Activated CD4-positive, alpha-beta memory T cell treated with anti-CD3 and anti-CD28 coated beads for 36 hours (primary cell): ENCODE measurements around the gene NAP1L3. TPM values are rescaled to one million over a fixed set of nuclear protein-coding genes. Genes with fewer than 3 reads are reported as not detected.

Experiments
- CTCF ChIA-PET: fragments of 350-600 bp; sonication (Branson Sonifier 250); formaldehyde crosslinking; loops from one replicate; lab custom pipeline; 2021; ENCODE audit warnings: antibody characterized with exemption, inconsistent platforms; lab: Charles Lee
- POLR2A ChIA-PET: fragments of 350-600 bp; sonication (Branson Sonifier 250); formaldehyde crosslinking; loops from one replicate; lab custom pipeline; 2021; ENCODE audit warnings: antibody characterized with exemption; lab: Charles Lee
- DNase-seq: peaks from one replicate; pipeline ENCODE4 v3.0.0-alpha.2; 2020
- H3K27ac Mint-ChIP-seq: one replicate; pipeline ENCODE4 v1.8.0; 2021; ENCODE audit warnings: mixed read lengths
- H3K27me3 Mint-ChIP-seq: one replicate; pipeline ENCODE4 v1.8.0; 2021; ENCODE audit warnings: mixed read lengths
- H3K36me3 Mint-ChIP-seq: one replicate; pipeline ENCODE4 v1.8.0; 2021; ENCODE audit warnings: mixed read lengths
- H3K4me1 Mint-ChIP-seq: one replicate; pipeline ENCODE4 v1.8.0; 2021; ENCODE audit warnings: low read depth, mixed read lengths
- H3K4me3 Mint-ChIP-seq: one replicate; pipeline ENCODE4 v1.8.0; 2021; ENCODE audit warnings: mild to moderate bottlenecking, mixed read lengths
- H3K9me3 Mint-ChIP-seq: one replicate; pipeline ENCODE4 v1.8.0; 2021; ENCODE audit warnings: mixed read lengths
- intact Hi-C: fragments of 100-400 bp; cut with micrococcal nuclease; formaldehyde crosslinking; loops from one replicate; pipeline ENCODE4 v1.15.1; 2023
- total RNA-seq, 2 experiments: library from RNA; stranded (reverse); gene quantifications; one replicate each; pipeline ENCODE4 v1.2.3, GENCODE V29; 2021

Gene NAP1L3, protein sequence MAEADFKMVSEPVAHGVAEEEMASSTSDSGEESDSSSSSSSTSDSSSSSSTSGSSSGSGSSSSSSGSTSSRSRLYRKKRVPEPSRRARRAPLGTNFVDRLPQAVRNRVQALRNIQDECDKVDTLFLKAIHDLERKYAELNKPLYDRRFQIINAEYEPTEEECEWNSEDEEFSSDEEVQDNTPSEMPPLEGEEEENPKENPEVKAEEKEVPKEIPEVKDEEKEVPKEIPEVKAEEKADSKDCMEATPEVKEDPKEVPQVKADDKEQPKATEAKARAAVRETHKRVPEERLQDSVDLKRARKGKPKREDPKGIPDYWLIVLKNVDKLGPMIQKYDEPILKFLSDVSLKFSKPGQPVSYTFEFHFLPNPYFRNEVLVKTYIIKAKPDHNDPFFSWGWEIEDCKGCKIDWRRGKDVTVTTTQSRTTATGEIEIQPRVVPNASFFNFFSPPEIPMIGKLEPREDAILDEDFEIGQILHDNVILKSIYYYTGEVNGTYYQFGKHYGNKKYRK
- 1 to 10 TPM; 2.6 to 2.8 TPM for total RNA-seq

DNA sequence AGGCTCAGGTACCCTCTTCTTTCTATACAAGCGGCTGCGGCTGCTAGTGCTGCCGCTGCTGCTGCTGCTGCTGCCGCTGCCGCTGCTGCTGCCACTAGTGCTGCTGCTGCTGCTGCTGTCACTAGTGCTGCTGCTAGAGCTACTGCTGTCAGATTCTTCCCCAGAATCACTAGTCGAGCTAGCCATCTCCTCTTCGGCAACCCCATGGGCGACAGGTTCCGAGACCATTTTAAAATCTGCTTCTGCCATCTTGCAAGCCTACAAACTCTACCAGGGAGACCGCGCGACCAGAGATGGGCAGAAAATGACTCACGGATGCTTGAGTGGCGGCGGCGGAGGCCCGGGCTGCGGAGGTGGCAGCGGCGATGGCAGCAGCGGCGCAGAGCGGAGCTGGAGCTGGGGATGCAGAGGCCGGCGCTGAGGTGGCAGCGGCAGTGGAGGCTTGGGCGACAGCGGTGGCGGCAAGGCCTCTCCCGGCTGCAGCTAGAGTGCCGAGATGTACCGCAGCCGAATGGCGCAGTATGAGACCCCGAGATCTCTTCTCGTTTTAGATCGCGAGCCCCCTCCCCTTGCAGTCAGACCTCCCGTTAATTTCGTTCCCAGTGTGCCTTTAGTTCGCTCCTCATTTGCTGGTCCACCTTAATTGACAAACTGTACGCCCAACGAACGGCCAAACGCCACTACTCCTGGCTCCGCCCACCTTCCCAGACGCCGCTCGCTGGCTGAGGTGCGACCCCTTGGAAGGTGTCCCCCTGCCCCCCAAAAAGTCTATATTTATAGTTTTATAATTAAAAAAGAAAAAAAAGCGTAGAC, at the start of gene NAP1L3:
NAP1L3 (minus strand) TSS at position 523 of the 813 bp plus-strand sequence; CDS start at position 249, 274 bp downstream.
- intact Hi-C loops: no loop called here
- H3K36me3 Mint-ChIP-seq: no peaks in the 10 kb centered on the region
- POLR2A ChIA-PET: no interaction called here
- H3K9me3 Mint-ChIP-seq: no peaks in the 10 kb centered on the region
- H3K27me3 Mint-ChIP-seq: no peaks in the 10 kb centered on the region
- CTCF ChIA-PET: no interaction called here
- peak within 1 kb of the TSS; percentile 92 for H3K27ac Mint-ChIP-seq
- peak; percentile 78 for DNase-seq
- H3K4me1 Mint-ChIP-seq: peaks cover 7% of the 10 kb centered on the region
- H3K4me3 Mint-ChIP-seq: peak within 1 kb of the TSS; percentile 93

DNA sequence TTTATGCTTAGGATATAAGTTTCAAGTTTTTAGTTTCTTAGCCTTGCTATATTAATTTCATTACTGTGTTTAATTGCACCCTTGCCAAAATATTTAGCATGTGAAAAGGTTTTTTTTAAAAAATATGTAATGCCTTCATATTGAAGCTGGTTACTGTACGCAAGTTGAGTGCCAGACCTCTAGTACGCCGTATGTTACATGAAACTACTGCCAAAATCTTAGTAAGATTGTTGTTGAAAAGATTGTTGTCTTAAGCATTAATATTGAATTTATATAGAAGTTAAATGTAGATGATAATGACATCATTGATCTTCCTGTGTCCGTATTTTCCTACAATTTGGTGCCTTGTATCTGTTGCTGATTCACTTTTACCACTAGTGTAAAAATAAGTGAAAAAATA, 37.7 kb upstream of the NAP1L3 start:
- Mint-ChIP-seq H3K36me3 (no peaks in the 10 kb centered on the region), H3K27me3 (no peaks in the 10 kb centered on the region), H3K4me3 (no peak overlapping the region), H3K27ac (no peak overlapping the region), H3K9me3 (no peaks in the 10 kb centered on the region), H3K4me1 (no peaks in the 10 kb centered on the region)
- intact Hi-C loops: no loop called here
- CTCF ChIA-PET: no interaction called here
- no peak for DNase-seq
- POLR2A ChIA-PET: no interaction called here

DNA sequence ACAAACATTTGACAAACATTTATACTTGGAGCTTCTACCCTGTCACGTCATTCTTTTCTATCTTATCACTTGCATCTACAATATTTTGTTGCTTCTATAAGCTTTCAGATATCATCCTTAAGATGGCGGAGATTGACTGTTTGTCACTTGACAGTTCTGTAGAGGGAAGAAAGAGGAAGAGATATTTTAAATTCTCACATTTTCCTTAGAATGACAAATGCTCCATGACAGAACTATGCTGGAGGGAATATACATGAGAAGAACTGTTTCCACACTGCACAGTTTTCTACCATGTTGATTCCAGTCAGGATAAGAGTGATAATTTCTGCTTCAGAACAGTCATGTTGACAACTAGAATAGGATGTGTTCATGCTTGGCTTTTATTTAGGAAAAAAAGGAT, 30.3 kb upstream of the NAP1L3 start:
- CTCF ChIA-PET: no interaction called here
- intact Hi-C loops: no loop called here
- Mint-ChIP-seq H3K4me3 (no peak overlapping the region), H3K9me3 (no peaks in the 10 kb centered on the region), H3K36me3 (no peaks in the 10 kb centered on the region), H3K27me3 (no peaks in the 10 kb centered on the region), H3K27ac (no peak overlapping the region), H3K4me1 (no peaks in the 10 kb centered on the region)
- POLR2A ChIA-PET: no interaction called here
- no peak for DNase-seq

DNA sequence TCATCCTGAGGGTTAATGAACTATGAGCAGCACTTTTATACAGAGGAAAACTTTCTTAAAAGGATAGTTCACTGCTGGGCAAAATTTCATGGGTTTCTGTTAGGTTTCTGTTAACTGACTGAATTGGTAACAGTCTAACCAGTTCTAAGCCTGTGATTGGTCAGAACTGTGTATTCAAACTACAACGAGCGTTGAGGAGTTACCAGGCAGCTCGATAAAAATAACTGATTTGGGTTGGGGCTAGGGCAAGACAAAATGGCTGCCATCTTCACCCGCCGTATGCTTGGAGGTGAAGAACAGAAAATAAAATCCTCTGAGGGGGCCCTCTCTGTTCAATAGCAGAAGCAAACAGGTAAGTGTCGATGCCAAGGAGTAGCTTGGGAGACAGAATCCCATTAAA, 22.6 kb upstream of the NAP1L3 start:
- no peaks in the 10 kb centered on the region for H3K4me1 Mint-ChIP-seq
- no peaks in the 10 kb centered on the region for H3K36me3 Mint-ChIP-seq
- H3K9me3 Mint-ChIP-seq: no peaks in the 10 kb centered on the region
- intact Hi-C loops: no loop called here
- ChIA-PET CTCF (no interaction called here), POLR2A (no interaction called here)
- H3K27ac Mint-ChIP-seq: no peak overlapping the region
- H3K27me3 Mint-ChIP-seq: peaks cover 2% of the 10 kb centered on the region
- no peak for DNase-seq
- no peak overlapping the region for H3K4me3 Mint-ChIP-seq

DNA sequence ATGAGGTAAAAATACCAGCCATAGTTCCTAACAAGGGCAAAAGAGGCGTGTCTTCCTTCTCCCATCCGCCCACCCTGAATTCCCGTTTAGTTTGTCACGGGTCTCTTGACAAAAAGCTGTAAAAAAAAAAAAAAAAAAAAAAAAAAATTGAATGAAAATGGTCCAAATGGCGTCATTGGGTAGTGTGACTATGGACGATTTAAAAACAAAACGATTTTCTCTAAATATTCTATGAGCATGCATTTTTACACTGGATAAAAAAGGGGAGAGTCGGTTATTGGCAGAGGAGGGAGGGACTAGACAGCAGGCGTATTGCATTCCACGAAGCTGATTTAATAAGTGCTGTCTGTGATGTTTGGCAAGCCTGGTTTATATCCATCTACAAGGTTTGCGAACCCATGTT, 492 bp upstream of the NAP1L3 start, which contains the start of gene FAM133A:
FAM133A (plus strand) TSS at position 338 of the 403 bp plus-strand sequence. CDS start 35,214 bp downstream, outside the sequence.
- no peaks in the 10 kb centered on the region for H3K9me3 Mint-ChIP-seq
- peak within 1 kb of the TSS; percentile 92 for H3K27ac Mint-ChIP-seq
- H3K27me3 Mint-ChIP-seq: no peaks in the 10 kb centered on the region
- no peaks in the 10 kb centered on the region for H3K36me3 Mint-ChIP-seq
- intact Hi-C loops: no loop called here
- H3K4me1 Mint-ChIP-seq: peaks cover 7% of the 10 kb centered on the region
- H3K4me3 Mint-ChIP-seq: peak within 1 kb of the TSS; percentile 93
- POLR2A ChIA-PET: no interaction called here
- no peak for DNase-seq
- CTCF ChIA-PET: no interaction called here

DNA sequence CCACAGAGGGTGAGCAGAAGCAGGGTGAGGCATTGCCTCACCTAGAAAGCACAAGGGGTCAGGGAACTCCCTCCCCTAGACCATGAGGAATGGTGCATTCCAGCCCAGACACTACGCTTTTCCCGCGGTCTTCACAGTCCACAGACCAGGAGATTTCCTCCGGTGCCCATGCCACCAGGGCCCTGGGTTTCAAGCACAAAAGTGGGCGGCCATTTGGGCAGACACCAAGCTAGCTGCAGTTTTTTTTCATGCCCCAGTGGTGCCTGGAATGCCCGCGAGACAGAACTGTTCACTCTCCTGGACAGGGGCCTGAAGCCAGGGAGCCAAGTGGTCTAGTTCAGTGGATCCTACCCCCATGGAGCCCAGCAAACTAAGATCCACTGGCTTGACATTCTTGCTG, 12.8 kb downstream of the NAP1L3 start:
- H3K9me3 Mint-ChIP-seq: no peaks in the 10 kb centered on the region
- no peak overlapping the region for H3K27ac Mint-ChIP-seq
- no peak overlapping the region for H3K4me3 Mint-ChIP-seq
- ChIA-PET POLR2A (no interaction called here), CTCF (no interaction called here)
- no peaks in the 10 kb centered on the region for H3K36me3 Mint-ChIP-seq
- intact Hi-C loops: no loop called here
- H3K27me3 Mint-ChIP-seq: no peaks in the 10 kb centered on the region
- H3K4me1 Mint-ChIP-seq: peaks cover 3% of the 10 kb centered on the region
- DNase-seq: no peak

DNA sequence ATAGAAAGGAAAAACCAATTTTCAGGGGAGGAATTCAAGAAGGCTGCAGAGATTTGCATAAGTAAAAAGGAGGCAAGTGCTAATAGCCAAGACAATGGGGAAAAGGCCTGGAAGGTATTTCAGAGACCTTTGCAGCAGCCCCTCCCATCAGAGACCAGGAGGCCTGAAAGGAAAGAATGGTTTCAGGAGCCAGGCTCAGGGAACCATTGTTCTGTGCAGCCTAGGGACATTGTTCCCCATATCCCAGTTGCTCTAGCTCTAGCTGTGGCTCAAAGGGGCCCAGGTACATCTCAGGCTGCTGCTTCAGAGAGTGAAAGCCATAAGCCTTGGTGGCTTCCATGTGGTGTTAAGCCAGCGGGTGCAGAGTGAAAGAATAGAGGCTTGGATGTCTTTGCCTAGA, 24.0 kb downstream of the NAP1L3 start:
- Mint-ChIP-seq H3K27ac (no peak overlapping the region), H3K36me3 (no peaks in the 10 kb centered on the region), H3K27me3 (no peaks in the 10 kb centered on the region), H3K4me1 (no peaks in the 10 kb centered on the region), H3K4me3 (no peak overlapping the region), H3K9me3 (no peaks in the 10 kb centered on the region)
- ChIA-PET POLR2A (no interaction called here), CTCF (no interaction called here)
- no peak for DNase-seq
- intact Hi-C loops: no loop called here

DNA sequence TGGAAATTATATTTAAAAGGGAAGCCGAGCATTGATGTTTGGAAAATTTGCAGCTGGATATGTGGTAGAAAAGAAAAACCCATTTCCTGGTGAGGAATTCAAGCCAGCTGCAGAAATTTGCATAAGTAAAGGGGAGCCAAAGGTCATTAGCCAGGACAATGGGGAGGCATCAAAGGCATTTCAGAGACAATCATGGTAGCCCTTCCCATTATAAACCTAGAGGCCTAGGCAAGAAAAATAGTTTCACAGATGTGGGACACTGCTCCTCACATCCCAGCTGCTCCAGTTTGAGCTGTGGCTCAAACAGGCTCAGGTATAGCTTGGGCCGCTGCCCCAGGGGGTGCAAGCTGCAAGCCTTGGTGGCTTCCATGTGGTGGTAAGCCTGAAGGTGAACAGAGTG, 35.8 kb downstream of the NAP1L3 start:
- DNase-seq: no peak
- H3K27ac Mint-ChIP-seq: no peak overlapping the region
- H3K9me3 Mint-ChIP-seq: no peaks in the 10 kb centered on the region
- intact Hi-C loops: no loop called here
- no peaks in the 10 kb centered on the region for H3K4me1 Mint-ChIP-seq
- ChIA-PET CTCF (no interaction called here), POLR2A (no interaction called here)
- no peaks in the 10 kb centered on the region for H3K36me3 Mint-ChIP-seq
- no peaks in the 10 kb centered on the region for H3K27me3 Mint-ChIP-seq
- H3K4me3 Mint-ChIP-seq: no peak overlapping the region

Other genes with a start within 250 kb of the NAP1L3 start
- gene FAM133A, start 628 bp upstream of the NAP1L3 start, total RNA-seq: not detected